SU-DHL-6 (cell line): ENCODE results near the gene GDAP2.

Source experiments
- EZH2phosphoT487 ChIP-seq: fragments of 200-600 bp; sonication (generic), shearing (Covaris generic); conservative IDR thresholded peaks from 2 replicates; pipeline ENCODE4 v1.6.1; 2018; ENCODE audit warnings: mild to moderate bottlenecking, antibody characterized with exemption, low read length, moderate library complexity, mixed read lengths
- TF ChIP-seq, protein P1 (sequence below): fragments of 200-600 bp; sonication (generic); IDR thresholded peaks from one replicate; pipeline ENCODE4 v1.5.1; 2017; ENCODE audit warnings: antibody characterized with exemption, mild to moderate bottlenecking, low read length, moderate library complexity; ENCODE audit not compliant: insufficient read depth, poor library complexity, severe bottlenecking

DNA sequence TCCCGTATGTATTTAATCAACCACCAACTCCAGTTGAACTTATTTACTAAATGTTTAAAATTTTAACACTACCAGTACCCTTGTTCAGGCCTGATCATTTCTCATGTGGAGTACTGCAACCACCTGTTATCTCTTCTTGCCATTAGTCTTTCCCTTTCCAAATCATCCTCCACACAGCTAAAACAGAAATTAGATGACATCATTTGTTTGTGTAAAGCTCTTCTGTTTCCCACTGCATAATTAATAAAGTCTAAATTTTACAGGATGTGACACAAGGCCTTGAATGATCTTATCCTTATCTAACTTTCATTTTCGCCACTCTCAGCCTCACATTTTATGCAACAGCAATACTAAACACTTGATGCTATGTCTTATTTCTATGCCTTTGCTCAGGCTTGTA lies 24.4 kb downstream of the GDAP2 start:
- TF ChIP-seq, protein P1, sequence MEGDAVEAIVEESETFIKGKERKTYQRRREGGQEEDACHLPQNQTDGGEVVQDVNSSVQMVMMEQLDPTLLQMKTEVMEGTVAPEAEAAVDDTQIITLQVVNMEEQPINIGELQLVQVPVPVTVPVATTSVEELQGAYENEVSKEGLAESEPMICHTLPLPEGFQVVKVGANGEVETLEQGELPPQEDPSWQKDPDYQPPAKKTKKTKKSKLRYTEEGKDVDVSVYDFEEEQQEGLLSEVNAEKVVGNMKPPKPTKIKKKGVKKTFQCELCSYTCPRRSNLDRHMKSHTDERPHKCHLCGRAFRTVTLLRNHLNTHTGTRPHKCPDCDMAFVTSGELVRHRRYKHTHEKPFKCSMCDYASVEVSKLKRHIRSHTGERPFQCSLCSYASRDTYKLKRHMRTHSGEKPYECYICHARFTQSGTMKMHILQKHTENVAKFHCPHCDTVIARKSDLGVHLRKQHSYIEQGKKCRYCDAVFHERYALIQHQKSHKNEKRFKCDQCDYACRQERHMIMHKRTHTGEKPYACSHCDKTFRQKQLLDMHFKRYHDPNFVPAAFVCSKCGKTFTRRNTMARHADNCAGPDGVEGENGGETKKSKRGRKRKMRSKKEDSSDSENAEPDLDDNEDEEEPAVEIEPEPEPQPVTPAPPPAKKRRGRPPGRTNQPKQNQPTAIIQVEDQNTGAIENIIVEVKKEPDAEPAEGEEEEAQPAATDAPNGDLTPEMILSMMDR = no peak
- no peak for TF ChIP-seq EZH2phosphoT487
